Amygdala (tissue), 56 donors: ENCODE data around the gene PDSS2.
A peak's percentile ranks its signal among the peaks of the same experiment; 100 is the strongest.
"Not testable (repeated sequence)": the region's sequence is repeated elsewhere in the genome, so short reads cannot be mapped to it uniquely, and the experiment has no call there.

Source experiments
- DNase-seq, 56 donors: peaks; one replicate each; lab custom pipeline; 2025; lab: John Stamatoyannopoulos, UW

Gene PDSS2

GRCh38 chr6:107330168-107330567 lies 129.2 kb downstream of the PDSS2 start:
- DNase-seq = no peak

- no peak for DNase-seq
Observed at GRCh38 chr6:107329063-107329860, 130.1 kb downstream of the PDSS2 start.

DNA sequence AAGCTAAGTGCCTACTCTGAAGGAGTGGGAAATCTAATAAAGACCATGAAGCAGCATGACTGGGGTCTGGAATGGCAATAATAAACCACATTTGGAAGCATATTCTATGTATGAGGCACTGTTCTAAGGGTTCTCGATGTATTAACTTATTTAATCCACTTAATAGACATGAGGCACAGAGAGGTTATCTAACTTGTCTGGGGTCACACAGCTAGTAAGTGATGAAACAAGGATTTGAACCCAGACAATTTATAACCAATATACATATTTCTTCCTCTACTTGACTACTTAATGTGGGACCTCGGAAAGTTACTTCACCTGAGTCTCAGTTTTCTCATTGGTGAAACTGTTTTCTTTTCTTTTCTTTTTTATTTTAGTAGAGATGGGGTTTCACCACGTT lies 131.3 kb downstream of the PDSS2 start:
- DNase-seq = no peak

- no peak for DNase-seq
Observed at GRCh38 chr6:107323133-107323785, 136.1 kb downstream of the PDSS2 start.

DNA sequence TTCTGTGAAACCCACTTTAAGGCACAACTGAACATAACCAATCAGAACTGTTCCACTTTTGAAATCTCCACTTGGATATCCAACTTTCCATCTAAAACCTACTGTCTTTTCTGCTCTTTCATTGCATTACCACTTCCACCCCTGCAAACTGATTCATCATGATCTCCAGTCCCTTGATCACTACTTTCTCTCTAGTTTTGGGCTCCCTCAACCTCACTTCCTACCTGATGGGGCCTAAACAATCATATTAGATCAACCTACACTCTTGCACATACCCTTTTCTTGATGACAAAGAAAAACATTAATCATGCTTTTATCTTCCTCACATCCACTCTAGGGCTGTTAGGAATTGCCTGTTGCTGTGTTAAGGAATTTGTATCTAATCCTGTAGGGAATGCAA lies 137.6 kb downstream of the PDSS2 start:
- DNase-seq = no peak

DNA sequence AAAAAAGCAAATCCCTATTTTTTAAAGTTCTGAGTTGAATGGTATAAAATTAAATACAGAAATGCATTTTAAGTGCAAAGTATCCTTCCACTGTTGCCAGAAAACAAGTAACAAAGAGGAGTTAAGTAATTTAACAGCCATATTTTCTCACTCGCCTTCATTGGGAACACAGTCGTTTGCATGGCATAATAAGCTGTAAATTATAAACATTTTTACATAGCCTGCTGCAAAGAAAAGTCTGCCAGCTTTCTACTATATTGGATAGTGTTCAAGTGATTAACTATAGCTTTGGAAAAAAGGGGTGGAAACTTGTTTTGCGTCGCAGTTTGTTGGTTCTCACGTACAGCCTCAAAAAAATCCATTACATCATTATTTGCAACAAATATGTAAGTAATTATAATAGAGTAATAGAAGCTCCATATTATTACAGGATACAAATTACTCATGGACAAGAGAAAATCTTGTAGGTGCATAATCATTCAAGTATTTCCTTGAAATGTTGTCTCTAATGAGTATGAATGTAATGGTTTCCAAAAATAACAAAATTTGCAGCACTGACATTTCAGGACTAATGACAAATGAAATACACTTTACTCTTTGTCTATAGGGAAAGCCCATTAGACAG lies 139.3 kb downstream of the PDSS2 start:
- DNase-seq = no peak

DNA sequence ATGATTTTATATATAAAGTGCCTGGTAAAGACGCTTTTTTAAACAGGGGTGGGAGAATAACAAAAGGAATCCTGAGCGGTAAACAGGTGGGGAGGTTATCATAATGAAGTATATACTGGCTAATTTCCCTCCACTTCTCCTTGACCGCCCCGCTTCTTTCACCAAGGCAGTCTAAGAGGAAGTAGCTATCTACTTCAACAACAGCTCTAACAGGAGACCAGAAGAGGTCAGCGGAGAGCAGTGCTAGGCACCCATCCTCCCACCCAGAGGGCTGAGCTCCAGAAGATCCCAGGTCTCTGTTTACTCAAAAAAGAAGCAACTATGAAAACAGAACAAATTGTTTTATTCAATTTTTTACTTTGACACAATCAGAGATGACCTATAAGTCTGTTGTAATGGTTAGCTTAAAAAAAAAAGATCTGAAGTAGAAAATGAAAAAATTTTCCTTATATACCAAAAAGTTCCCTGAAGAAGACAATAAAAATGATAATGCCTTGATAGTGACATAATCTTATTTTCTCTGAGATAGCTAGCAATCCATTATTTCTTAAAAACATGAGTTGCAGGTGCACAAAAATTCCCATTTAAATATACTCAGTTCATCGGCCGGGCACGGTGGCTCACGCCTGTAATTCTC lies 141.1 kb downstream of the PDSS2 start:
- peak in 27 of 56 donors; percentile 0 to 58 (median 10) for DNase-seq

GRCh38 chr6:107315114-107315513 lies 144.2 kb downstream of the PDSS2 start:
- DNase-seq = no peak

GRCh38 chr6:107314531-107314939 lies 144.8 kb downstream of the PDSS2 start:
- DNase-seq = no peak

GRCh38 chr6:107313776-107314175 lies 145.6 kb downstream of the PDSS2 start:
- no peak for DNase-seq

DNA sequence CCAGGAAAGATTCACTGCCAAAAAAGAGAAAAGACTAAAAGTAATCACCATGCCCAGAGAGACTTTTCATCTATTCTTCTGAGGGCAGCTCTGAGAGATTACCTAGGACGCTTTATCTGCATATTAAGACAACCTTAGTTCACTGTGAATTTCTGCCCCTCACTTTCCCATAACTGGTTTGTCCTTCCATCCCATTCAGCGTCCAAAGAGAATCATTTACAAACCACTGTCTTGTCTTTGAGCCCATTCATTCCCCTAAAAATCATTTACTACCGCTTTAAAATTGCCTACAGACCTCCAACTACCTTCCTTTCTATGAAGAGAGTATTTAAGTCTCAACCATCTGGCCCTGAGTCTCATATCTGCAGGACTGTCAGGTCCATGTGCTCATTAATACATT lies 149.0 kb downstream of the PDSS2 start:
- no peak for DNase-seq

GRCh38 chr6:107308677-107309076 lies 150.7 kb downstream of the PDSS2 start:
- no peak for DNase-seq

DNA sequence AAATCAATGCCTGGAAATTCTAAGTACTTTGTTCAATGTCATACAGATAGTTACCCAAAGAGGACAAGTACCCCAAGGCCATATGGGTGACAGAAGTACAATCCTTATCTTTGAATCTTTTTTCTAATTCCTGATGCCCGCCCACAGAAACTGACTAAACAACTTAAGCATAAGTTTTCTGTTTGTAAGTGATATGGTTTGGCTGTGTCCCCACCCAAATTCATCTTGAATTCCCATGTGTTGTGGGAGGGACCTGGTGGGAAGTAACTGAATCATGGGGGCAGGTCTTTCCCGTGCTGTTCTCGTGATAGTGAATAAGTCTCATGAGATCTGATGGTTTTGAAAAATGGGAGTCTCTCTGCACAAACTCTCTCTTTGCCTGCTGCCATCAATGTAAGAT lies 153.4 kb downstream of the PDSS2 start:
- not testable (repeated sequence) for DNase-seq

GRCh38 chr6:107305391-107305790 lies 154.0 kb downstream of the PDSS2 start:
- DNase-seq = no peak

- DNase-seq = no peak
Observed at GRCh38 chr6:107304421-107305025, 154.8 kb downstream of the PDSS2 start.

DNA sequence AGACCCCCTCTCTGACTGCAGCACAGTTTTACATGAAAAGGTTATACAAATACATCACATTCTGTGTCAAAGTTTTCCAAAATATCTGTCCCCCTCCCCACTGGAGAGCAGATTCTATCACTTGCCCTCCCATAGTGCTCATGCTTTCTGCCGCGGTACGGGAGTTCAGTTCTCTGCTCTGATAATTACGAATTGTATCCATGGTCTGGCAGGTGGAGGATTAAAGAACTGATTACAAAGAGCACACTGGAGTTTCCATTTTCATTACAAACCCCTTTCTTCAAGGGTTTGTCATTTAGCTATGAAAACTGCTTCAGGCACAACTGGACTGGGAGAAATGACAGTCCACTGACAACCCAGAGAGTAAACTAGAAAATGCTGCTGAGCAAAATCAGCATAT lies 166.0 kb downstream of the PDSS2 start:
- DNase-seq = no peak

GRCh38 chr6:107292715-107293271 lies 166.6 kb downstream of the PDSS2 start:
- DNase-seq = peak in 2 of 56 donors; percentile 8 to 19

GRCh38 chr6:107290491-107290890 lies 168.9 kb downstream of the PDSS2 start:
- no peak for DNase-seq

- DNase-seq = not testable (repeated sequence)
Observed at GRCh38 chr6:107289258-107289657, 170.1 kb downstream of the PDSS2 start.

- DNase-seq = not testable (repeated sequence)
Observed at GRCh38 chr6:107285683-107286082, 173.7 kb downstream of the PDSS2 start.
